UCSD-AML1 (cell line): ENCODE measurements around the gene PPP1R1C.

ENCODE experiments used
- DNase-seq: peaks from one replicate; lab custom pipeline; 2025; ENCODE audit not compliant: unreplicated experiment; lab: John Stamatoyannopoulos, UW

Gene PPP1R1C

GRCh38 chr2:182103526-182103925 is 117.9 kb downstream of the PPP1R1C start:
- DNase-seq, result no peak

- DNase-seq, result no peak
Measured at GRCh38 chr2:182110347-182110746, 124.7 kb downstream of the PPP1R1C start.

DNA sequence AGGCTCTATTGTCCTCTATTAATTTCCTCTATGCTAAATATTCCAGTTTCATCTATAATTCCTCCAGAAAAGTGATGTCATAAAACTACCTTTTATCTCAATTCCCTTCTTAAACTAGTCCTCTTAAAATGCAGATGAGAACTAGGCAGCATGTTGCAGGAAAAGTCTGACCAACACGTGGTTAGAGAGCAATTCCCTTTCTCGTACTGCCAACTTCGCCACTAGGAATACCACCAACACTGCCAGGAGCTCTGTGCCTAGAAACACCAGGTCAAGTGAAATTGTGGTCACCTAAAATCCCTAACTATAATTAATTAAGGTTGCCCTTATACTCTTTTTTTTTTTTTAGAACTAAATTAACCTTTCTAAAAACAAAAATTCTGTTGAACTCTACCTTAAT is 127.7 kb downstream of the PPP1R1C start:
- no peak for DNase-seq

GRCh38 chr2:182115258-182115657 is 129.6 kb downstream of the PPP1R1C start:
- DNase-seq, result no peak

DNA sequence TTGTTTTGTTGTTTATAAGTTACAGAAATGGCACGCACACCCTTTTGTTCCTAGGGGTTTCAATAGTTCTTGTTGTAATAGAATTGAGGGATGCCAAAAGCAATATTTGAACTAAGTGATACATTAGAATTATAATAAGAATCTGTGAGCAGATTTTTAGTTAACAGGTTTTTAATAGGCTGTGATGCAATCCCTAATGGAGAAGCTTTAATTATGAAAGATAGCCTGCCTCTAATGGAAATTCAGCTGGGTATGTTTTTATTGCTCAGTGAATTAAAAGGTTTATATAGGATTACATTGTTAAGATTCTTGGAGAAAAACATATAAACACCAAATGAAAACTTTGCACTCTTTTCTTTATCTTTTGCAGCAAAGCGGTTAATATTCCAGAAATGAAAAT is 131.1 kb downstream of the PPP1R1C start:
- no peak for DNase-seq

DNA sequence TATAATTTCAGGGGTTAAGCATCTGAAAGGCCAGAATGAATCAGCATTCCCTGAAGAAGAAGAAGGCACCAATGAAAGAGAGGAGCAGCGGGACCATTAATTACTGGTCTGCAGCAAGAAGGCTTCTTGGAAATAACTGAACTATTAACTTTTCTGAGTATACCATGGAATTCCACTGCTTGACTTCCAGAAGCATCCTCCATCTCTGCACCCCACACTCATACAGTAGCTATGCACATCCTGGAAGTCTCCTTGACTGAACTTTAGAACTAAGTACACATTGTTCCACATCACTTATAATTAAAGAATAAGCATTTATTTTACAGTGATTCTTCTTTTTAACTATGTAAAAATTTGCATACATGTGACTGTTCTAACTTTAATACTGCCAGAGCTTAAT is 131.5 kb downstream of the PPP1R1C start:
- no peak for DNase-seq

- DNase-seq, result no peak
Measured at GRCh38 chr2:182128821-182129707, 143.4 kb downstream of the PPP1R1C start.

DNA sequence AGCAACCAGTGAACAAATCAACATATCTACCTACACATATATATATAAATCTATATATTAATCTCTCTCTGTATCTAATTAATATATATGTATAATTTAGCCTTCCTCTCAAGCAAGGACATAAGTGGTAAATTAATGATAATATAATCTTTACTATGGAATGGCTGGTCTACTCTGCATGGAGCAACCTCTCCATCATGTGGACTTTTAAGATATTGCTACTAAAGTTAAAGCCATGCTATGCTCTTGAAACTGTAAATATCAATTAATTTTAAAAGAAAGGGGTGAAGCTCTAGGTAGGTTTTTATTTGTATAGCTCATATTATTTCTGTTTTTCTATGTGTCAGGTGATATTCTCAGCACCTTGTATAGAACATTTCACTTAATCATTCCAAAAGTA is 147.0 kb downstream of the PPP1R1C start:
- DNase-seq, result no peak

- no peak for DNase-seq
Measured at GRCh38 chr2:182133195-182133891, 147.7 kb downstream of the PPP1R1C start.

DNA sequence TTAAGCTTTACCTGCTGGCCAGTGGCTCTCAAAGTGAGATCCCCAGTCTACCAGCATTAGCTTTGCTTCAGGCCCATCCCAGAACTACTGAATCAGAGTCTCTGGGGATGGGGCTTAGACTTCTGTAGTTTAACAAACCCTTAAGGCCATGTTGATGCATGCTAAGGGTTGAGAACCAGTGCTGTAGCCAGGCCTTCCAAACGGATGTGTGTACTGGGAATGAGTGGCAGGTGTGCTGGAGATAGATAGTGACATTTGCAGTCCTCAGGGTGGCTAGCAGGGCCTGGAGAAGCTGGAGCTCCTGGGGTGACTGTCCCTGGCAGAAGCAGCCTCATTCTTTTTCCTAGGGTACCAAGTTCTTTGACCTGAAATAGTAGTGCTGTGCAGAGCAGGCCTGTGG is 148.5 kb downstream of the PPP1R1C start:
- no peak for DNase-seq

GRCh38 chr2:182142062-182142461 is 156.4 kb downstream of the PPP1R1C start:
- no peak for DNase-seq

GRCh38 chr2:182144041-182144775 is 158.6 kb downstream of the PPP1R1C start:
- DNase-seq, result no peak

DNA sequence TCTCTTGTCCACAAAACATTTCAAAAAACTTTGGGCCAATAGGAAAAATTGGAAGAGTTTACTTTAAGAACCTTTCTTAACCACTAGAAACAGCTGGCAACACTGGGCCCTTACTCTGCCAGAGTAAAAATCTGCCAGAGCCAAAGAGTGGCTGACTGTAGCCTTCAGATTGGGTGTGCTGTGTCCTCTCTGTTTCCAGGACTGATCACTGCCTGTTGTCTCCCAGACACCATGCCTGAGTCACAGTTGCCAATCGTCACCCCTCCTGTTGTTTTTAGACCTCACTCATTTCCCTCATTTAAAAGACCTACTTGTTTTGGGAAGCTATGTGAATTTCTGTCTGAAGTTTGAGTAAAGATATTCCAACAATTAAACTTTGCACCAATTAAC is 159.1 kb downstream of the PPP1R1C start:
- DNase-seq, result no peak

GRCh38 chr2:182148344-182148743 is 162.7 kb downstream of the PPP1R1C start:
- no peak for DNase-seq

DNA sequence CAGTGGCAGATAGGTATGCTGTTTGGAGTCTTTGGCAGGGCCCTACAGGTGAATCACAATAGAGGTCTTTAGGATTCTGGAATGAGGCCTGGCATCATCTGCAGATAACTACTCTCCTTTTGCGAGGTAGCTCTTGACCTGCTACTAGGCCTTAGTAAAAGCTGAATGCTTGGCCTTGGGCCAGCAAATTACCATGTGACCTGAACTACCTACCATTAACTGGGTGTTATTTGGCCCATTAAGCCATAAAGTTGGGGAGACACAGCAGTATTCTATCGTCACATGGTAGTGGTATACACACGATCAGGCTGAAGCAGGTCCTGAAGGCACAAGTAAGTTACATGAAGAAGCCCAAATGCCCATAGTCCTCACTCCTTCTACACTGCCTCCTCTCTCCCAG is 178.2 kb downstream of the PPP1R1C start:
- no peak for DNase-seq

DNA sequence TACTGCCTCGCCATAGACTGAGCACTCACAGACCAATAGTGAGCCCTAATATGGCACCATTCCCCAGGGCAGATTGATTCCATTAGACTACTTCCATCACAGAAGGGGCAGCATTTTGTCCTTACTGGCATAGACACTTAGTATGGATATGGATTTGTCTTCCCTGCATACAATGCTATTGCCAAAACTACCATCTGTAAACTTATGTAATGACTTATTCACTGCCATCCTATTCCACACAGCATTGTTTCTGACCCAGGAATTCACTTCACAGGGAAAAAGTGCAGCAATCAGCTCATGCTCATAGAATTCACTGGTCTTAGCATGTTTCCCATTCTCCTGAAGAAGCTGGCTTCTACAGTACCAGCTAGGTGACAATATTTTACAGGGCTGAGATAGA is 179.0 kb downstream of the PPP1R1C start:
- no peak for DNase-seq

GRCh38 chr2:182165202-182165601 is 179.5 kb downstream of the PPP1R1C start:
- DNase-seq, result no peak

DNA sequence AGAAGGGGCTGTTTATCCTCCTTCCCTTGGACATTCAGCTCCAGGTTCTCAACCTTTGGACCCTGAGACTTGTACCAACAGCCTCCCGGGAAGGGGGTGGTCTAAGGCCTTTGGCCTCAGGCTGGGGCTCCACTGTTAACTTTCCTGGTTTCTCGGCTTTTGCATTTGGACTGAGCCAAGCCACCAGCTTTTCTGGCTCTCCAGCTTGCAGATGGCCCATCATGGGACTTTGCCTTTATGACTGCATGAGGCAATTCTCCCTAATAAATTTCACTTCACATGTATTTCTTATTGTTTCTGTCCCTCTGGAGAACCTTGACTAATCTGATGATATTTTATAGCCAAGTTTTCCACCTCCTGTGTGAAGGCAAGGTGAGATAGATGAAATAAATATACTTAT is 180.8 kb downstream of the PPP1R1C start:
- no peak for DNase-seq

- DNase-seq, result no peak
Measured at GRCh38 chr2:182166841-182167240, 181.2 kb downstream of the PPP1R1C start.
